Measurements from ENCODE around the gene ZPR1. TPM values are rescaled to one million over a fixed set of nuclear protein-coding genes. Genes with fewer than 3 reads are reported as not detected.

The ZPR1 gene
- total and polyA plus RNA-seq, 4 donors, result 19.2 to 48.2 (median 26.3) TPM

DNA sequence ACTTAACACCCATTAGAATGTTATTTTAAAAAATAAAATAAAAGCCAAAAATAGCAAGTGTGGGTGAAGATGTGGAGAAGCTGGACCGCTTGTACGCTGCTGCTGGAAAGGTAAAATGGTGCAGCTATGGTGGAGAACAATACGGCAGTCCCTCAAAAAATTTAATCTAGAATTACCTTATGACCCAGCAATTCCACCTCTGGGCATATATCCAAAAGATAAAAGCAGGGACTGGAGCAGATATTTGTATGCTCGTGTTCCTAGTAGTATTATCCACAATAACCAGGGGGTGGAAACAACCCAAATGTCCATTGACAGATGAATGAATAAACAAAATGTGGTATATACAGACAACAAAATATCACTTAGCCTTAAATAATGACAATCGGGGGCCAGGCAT lies 10.0 kb upstream of the ZPR1 start:
- 32 to 40% methylated on average over 5 of the region's 5 CpGs for WGBS, 2 donors
- no peaks in the 10 kb centered on the region for H3K9me3 ChIP-seq (ENCODE audit: control insufficient read depth, low read length)
- intact Hi-C loops (cut with DNase I), result loop anchor here in 1 of 2 donors (10.0 kb wide), 1 partner anchor 307 kb away; no protein-coding TSS in a partner anchor
- DNase-seq (no peak), ATAC-seq (ENCODE audit: low FRiP score) (no peak)
- H3K27me3 ChIP-seq (ENCODE audit: control insufficient read depth in 1 of 2, insufficient read depth in 2 of 2, low read length in 1 of 2), result no peaks in the 10 kb centered on the region
- H3K4me3 ChIP-seq (ENCODE audit: low read length in 2 of 2), result no peak overlapping the region
- no peaks in the 10 kb centered on the region for H3K36me3 ChIP-seq (ENCODE audit: control insufficient read depth in 1 of 2, insufficient read depth in 2 of 2, low read length in 1 of 2)
- no peak overlapping the region for H3K27ac ChIP-seq (ENCODE audit: low read depth in 1 of 2, low read length in 2 of 2)
- no peaks in the 10 kb centered on the region for H3K4me1 ChIP-seq (ENCODE audit: control insufficient read depth in 1 of 2, insufficient read depth in 2 of 2, low read length in 2 of 2)

DNA sequence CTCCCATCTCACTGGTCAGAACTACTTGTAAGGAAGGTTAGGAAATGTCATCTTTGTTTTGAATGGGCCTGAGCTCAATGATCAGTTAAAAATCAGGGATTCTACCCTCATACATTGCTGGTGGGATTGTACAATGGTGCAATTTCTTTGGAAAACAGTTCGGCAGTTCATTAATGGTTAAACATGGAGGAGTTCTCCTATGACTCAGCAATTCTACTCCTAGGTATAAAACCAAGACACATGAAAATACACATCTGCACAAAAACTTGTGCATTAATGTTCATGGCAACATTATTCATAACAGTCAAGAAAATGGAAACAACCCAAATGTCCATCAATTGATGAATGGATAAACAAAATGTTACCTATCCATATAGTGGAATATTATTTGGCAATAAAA lies 8.7 kb upstream of the ZPR1 start:
- no peaks in the 10 kb centered on the region for H3K4me1 ChIP-seq (ENCODE audit: control insufficient read depth in 1 of 2, insufficient read depth in 2 of 2, low read length in 2 of 2)
- no peak overlapping the region for H3K27ac ChIP-seq (ENCODE audit: low read depth in 1 of 2, low read length in 2 of 2)
- H3K9me3 ChIP-seq (ENCODE audit: control insufficient read depth, low read length), result no peaks in the 10 kb centered on the region
- ATAC-seq (ENCODE audit: low FRiP score) (no peak), DNase-seq (no peak)
- H3K27me3 ChIP-seq (ENCODE audit: control insufficient read depth in 1 of 2, insufficient read depth in 2 of 2, low read length in 1 of 2), result no peaks in the 10 kb centered on the region
- intact Hi-C loops (cut with DNase I), result loop anchor here in 1 of 2 donors (10.0 kb wide), 1 partner anchor 308 kb away; no protein-coding TSS in a partner anchor
- WGBS, 2 donors, result 89 to 90% methylated on average over 1 of the region's 1 CpG
- H3K4me3 ChIP-seq (ENCODE audit: low read length in 2 of 2), result no peak overlapping the region
- no peaks in the 10 kb centered on the region for H3K36me3 ChIP-seq (ENCODE audit: control insufficient read depth in 1 of 2, insufficient read depth in 2 of 2, low read length in 1 of 2)

DNA sequence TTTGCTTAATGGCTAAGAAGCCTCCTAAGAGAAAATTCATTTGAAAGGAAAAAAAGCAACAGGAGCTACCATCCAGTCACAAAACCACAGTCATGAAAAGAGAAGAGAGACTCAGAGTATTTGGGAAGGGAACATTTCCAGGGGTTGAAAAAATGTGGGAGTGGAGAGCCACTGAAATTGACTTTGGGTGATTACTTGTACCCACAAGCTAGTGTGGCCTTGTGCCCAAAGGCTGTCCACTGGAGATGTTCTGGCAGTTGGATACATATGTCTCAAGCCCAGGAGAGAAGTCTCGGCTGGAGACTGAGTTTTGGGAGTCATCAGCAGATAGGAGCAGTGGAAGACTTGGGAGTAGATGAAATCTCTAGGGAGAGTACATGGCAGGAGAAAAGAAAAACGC lies 7.0 kb upstream of the ZPR1 start:
- ATAC-seq (ENCODE audit: low FRiP score) (no peak), DNase-seq (no peak)
- H3K36me3 ChIP-seq (ENCODE audit: control insufficient read depth in 1 of 2, insufficient read depth in 2 of 2, low read length in 1 of 2), result no peaks in the 10 kb centered on the region
- WGBS, 2 donors, result 72 to 76% methylated on average over 2 of the region's 2 CpGs
- no peaks in the 10 kb centered on the region for H3K4me1 ChIP-seq (ENCODE audit: control insufficient read depth in 1 of 2, insufficient read depth in 2 of 2, low read length in 2 of 2)
- intact Hi-C loops (cut with DNase I), result loop anchor here (5.0 to 10.0 kb wide), 2 partner anchors 310 to 312 kb away; no protein-coding TSS in a partner anchor
- no peak overlapping the region for H3K4me3 ChIP-seq (ENCODE audit: low read length in 2 of 2)
- H3K27ac ChIP-seq (ENCODE audit: low read depth in 1 of 2, low read length in 2 of 2), result no peak overlapping the region
- no peaks in the 10 kb centered on the region for H3K27me3 ChIP-seq (ENCODE audit: control insufficient read depth in 1 of 2, insufficient read depth in 2 of 2, low read length in 1 of 2)
- H3K9me3 ChIP-seq (ENCODE audit: control insufficient read depth, low read length), result no peaks in the 10 kb centered on the region

DNA sequence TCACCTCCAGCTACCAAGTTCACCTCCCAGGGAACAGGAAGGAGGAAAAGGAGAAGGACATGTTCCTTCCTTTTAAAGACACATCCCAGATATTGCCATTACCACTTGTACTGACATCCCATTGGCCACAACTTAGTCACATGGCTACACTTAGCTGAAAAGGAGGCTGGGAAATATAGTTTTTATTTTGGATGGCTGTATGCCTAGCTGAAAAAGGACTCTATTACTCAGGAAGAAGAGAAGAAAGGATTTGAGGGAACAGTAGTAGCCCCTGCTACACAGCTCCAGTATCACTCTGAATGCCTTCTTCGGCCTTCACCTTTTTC lies 5.9 kb upstream of the ZPR1 start:
- intact Hi-C loops (cut with DNase I), result loop anchor here (5.0 to 10.0 kb wide), 2 partner anchors 311 to 314 kb away; no protein-coding TSS in a partner anchor
- WGBS, 2 donors, result 95 to 100% methylated on average over 1 of the region's 1 CpG
- H3K4me3 ChIP-seq (ENCODE audit: low read length in 2 of 2), result no peak overlapping the region
- ATAC-seq (ENCODE audit: low FRiP score), result no peak
- DNase-seq, result no peak
- no peak overlapping the region for H3K27ac ChIP-seq (ENCODE audit: low read depth in 1 of 2, low read length in 2 of 2)
- no peaks in the 10 kb centered on the region for H3K9me3 ChIP-seq (ENCODE audit: control insufficient read depth, low read length)
- no peaks in the 10 kb centered on the region for H3K36me3 ChIP-seq (ENCODE audit: control insufficient read depth in 1 of 2, insufficient read depth in 2 of 2, low read length in 1 of 2)
- H3K27me3 ChIP-seq (ENCODE audit: control insufficient read depth in 1 of 2, insufficient read depth in 2 of 2, low read length in 1 of 2), result no peaks in the 10 kb centered on the region
- no peaks in the 10 kb centered on the region for H3K4me1 ChIP-seq (ENCODE audit: control insufficient read depth in 1 of 2, insufficient read depth in 2 of 2, low read length in 2 of 2)

DNA sequence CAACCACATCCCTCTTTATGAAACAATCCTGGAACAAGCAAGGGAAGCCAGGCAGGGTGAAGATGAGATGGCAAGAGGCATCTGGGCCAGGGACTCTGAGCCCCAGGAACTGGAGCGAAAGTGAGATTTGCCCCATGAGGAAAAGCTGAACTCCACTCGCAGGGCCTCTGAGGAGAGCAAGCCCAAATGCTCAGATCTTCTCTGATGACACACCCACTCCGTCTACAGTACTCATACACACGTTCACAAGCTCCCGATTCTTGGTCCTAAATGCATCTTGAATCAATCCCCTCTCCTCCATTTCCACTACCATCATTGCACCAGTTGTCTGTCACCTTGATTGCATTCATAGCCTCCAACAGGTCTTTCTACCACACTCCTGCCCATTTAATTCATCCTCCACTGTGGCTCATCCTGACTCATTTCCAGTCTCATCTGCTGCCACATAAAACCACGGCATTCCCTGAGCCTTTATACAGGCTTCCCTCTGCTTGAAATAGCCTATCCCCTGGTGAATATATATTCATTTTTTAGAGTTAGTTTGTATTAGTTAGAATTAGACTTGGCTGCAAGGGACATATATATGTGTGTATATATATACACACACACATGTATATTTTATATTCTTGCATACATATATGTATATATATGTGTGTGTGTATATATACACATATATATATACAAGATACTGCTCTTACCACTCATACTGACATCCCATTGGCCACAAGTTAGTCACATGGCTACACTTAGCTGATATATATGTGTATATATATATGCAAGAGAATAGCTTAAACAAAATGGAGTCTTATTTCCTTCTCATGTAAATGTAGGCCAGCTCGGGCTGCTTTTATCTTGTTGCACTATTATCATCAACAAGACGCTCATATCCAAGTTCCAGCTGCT lies 5.3 kb upstream of the ZPR1 start:
- intact Hi-C loops (cut with DNase I), result loop anchor here (5.0 to 10.0 kb wide), 2 partner anchors 312 to 314 kb away; no protein-coding TSS in a partner anchor
- H3K9me3 ChIP-seq (ENCODE audit: control insufficient read depth, low read length), result no peaks in the 10 kb centered on the region
- ATAC-seq (ENCODE audit: low FRiP score) (no peak), DNase-seq (no peak)
- no peaks in the 10 kb centered on the region for H3K36me3 ChIP-seq (ENCODE audit: control insufficient read depth in 1 of 2, insufficient read depth in 2 of 2, low read length in 1 of 2)
- no peaks in the 10 kb centered on the region for H3K4me1 ChIP-seq (ENCODE audit: control insufficient read depth in 1 of 2, insufficient read depth in 2 of 2, low read length in 2 of 2)
- 78 to 79% methylated on average over 8 of the region's 8 CpGs for WGBS, 2 donors
- H3K4me3 ChIP-seq (ENCODE audit: low read length in 2 of 2), result no peak overlapping the region
- no peaks in the 10 kb centered on the region for H3K27me3 ChIP-seq (ENCODE audit: control insufficient read depth in 1 of 2, insufficient read depth in 2 of 2, low read length in 1 of 2)
- H3K27ac ChIP-seq (ENCODE audit: low read depth in 1 of 2, low read length in 2 of 2), result no peak overlapping the region

DNA sequence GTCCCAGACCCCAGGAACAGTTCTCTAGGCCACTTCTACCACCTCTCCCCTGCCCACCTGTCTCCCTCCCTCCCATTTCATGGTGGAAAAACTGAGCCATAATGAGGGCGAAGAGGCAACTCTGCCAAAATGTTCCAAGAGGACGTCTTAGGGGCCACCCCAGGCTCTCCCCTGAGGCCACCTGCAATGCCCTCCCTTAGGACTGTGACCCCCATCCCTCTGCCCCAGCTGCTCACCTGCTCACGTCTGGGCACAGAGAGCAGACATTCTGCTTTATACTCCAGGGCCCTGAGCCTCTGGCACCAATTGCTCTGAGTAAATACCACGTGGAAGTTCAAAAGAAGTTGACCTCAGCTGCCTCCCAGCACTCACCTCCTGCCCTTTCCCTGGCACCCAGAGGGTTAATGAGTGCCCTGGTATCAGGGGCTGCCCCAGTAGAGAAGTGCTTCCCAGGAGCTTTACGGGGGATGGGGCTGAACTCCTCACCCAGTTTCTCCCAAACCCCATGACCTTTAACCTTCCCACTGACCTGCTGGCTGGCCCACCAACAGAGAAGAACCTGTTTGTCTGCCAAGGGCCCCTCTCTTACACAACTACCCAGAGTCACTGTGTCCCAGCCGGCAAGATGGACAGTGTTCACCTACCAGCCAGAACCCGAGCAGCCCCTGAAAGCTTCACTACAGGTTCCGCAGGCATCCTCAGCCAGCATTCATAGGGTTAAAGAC lies 4.5 kb upstream of the ZPR1 start:
- no peak overlapping the region for H3K4me3 ChIP-seq (ENCODE audit: low read length in 2 of 2)
- DNase-seq (no peak), ATAC-seq (ENCODE audit: low FRiP score) (no peak)
- intact Hi-C loops (cut with DNase I), result loop anchor here (5.0 to 10.0 kb wide), 2 partner anchors 312 to 315 kb away; no protein-coding TSS in a partner anchor
- H3K27me3 ChIP-seq (ENCODE audit: control insufficient read depth in 1 of 2, insufficient read depth in 2 of 2, low read length in 1 of 2), result no peaks in the 10 kb centered on the region
- H3K4me1 ChIP-seq (ENCODE audit: control insufficient read depth in 1 of 2, insufficient read depth in 2 of 2, low read length in 2 of 2), result no peaks in the 10 kb centered on the region
- H3K27ac ChIP-seq (ENCODE audit: low read depth in 1 of 2, low read length in 2 of 2), result no peak overlapping the region
- H3K36me3 ChIP-seq (ENCODE audit: control insufficient read depth in 1 of 2, insufficient read depth in 2 of 2, low read length in 1 of 2), result no peaks in the 10 kb centered on the region
- H3K9me3 ChIP-seq (ENCODE audit: control insufficient read depth, low read length), result no peaks in the 10 kb centered on the region
- 71 to 73% methylated on average over 8 of the region's 8 CpGs for WGBS, 2 donors

DNA sequence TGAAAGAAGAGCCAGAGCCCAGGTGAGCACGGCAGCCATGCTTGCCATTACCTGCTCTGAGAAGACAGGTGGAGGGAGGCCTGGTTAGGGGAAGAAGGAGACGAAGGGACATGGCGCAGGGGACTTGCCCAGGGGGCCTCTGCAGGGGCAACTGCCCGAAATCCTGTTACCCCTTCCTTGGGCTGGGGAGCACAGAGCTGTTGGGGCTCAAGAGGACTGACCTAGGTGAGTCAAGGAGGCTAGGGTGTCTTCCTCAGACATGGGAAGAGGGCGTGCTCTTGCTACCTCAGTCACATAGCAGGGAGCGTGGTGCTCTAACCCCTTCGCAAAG lies 4.0 kb upstream of the ZPR1 start, which contains the start of gene APOA5:
TSS of gene APOA5 (minus strand) at position 67 of the 331 bp plus-strand sequence. CDS start at position 48, 19 bp downstream.
- ATAC-seq (ENCODE audit: low FRiP score) (no peak), DNase-seq (no peak)
- Histone ChIP-seq H3K4me3 (ENCODE audit: low read length in 2 of 2) (no peak within 1 kb of the TSS), H3K36me3 (ENCODE audit: control insufficient read depth in 1 of 2, insufficient read depth in 2 of 2, low read length in 1 of 2) (no peaks in the 10 kb centered on the region), H3K9me3 (ENCODE audit: control insufficient read depth, low read length) (no peaks in the 10 kb centered on the region), H3K27me3 (ENCODE audit: control insufficient read depth in 1 of 2, insufficient read depth in 2 of 2, low read length in 1 of 2) (no peaks in the 10 kb centered on the region), H3K27ac (ENCODE audit: low read depth in 1 of 2, low read length in 2 of 2) (no peak within 1 kb of the TSS), H3K4me1 (ENCODE audit: control insufficient read depth in 1 of 2, insufficient read depth in 2 of 2, low read length in 2 of 2) (peaks cover 0 to 3% of the 10 kb centered on the region in 2 donors)
- 91 to 94% methylated on average over 7 of the region's 7 CpGs for WGBS, 2 donors
- intact Hi-C loops (cut with DNase I), result loop anchor here (2.0 to 10.0 kb wide), 3 partner anchors 45 to 316 kb away; partner anchors contain the start of gene APOA1 (in 1 of the 2)

DNA sequence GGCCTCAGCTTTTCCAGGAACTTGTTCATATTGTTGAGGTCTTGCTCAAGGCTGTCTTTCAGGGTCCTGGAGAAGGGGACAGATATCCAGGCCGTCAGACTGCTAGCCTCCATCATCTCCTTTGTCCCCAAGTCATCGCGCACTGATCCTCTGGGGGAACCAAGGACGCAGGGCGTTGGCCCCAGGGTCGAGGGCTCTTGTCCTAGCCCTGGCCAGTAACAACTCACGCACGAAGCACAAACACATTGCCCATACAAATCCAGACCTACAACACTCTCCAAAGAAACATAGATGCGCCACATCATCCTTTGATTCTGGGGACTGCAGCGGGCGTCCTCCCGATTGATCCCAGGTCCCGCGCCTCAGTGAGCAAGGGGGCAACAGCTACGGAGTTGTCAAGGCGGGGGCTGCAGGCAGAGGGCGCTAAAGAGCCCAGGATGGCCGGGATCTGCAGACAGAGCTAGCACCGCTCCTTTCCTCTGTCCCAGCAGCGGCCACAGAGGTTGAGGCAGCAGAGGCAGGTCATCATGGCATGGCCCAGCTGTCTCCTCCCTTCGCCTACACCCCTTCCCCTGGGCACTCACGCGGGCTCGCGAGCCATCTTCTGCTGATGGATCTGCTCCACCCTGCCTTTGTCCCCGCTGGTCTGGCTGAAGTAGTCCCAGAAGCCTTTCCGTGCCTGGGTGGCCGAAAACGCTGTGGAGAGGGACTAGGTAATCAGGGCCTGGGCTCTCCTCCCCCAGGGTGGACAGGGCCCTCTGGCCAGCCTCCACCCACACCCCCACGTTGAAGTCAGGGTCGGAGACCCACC lies 3.4 kb upstream of the ZPR1 start:
- no peaks in the 10 kb centered on the region for H3K9me3 ChIP-seq (ENCODE audit: control insufficient read depth, low read length)
- ATAC-seq (ENCODE audit: low FRiP score) (peak; percentile 83), DNase-seq (peak; percentile 87 to 93)
- no peaks in the 10 kb centered on the region for H3K27me3 ChIP-seq (ENCODE audit: control insufficient read depth in 1 of 2, insufficient read depth in 2 of 2, low read length in 1 of 2)
- intact Hi-C loops (cut with DNase I), result loop anchor here (2.0 to 10.0 kb wide), 3 partner anchors 46 to 316 kb away; partner anchors contain the start of gene APOA1 (in 1 of the 2)
- H3K27ac ChIP-seq (ENCODE audit: low read depth in 1 of 2, low read length in 2 of 2), result no peak overlapping the region
- H3K36me3 ChIP-seq (ENCODE audit: control insufficient read depth in 1 of 2, insufficient read depth in 2 of 2, low read length in 1 of 2), result no peaks in the 10 kb centered on the region
- 21 to 23% methylated on average over 28 to 31 of the region's 31 CpGs for WGBS, 2 donors
- H3K4me1 ChIP-seq (ENCODE audit: control insufficient read depth in 1 of 2, insufficient read depth in 2 of 2, low read length in 2 of 2), result peaks cover 0 to 4% of the 10 kb centered on the region in 2 donors
- H3K4me3 ChIP-seq (ENCODE audit: low read length in 2 of 2), result no peak overlapping the region

All from aorta (tissue), 5 donors.